Retina (tissue), 1 donor: Measurements from ENCODE around the gene CTBP2.

ENCODE experiments used
- DNase-seq: peaks from one replicate; pipeline ENCODE4 v3.0.0-alpha.2; 2016

The CTBP2 gene

GRCh38 chr10:125141150-125141859, 19.1 kb downstream of the CTBP2 start:
- no peak for DNase-seq

GRCh38 chr10:125140151-125140550, 20.2 kb downstream of the CTBP2 start:
- DNase-seq: no peak

- no peak for DNase-seq
Measured at GRCh38 chr10:125137601-125138438, 22.5 kb downstream of the CTBP2 start.

GRCh38 chr10:125136087-125136486, 24.3 kb downstream of the CTBP2 start:
- DNase-seq: no peak

- DNase-seq: no peak
Measured at GRCh38 chr10:125135771-125136035, 24.7 kb downstream of the CTBP2 start.

GRCh38 chr10:125134916-125135770, 25.2 kb downstream of the CTBP2 start:
- no peak for DNase-seq

- no peak for DNase-seq
Measured at GRCh38 chr10:125134483-125134848, 25.9 kb downstream of the CTBP2 start.

GRCh38 chr10:125133696-125134482, 26.5 kb downstream of the CTBP2 start:
- DNase-seq: peak; percentile 70

GRCh38 chr10:125132344-125132743, 28.0 kb downstream of the CTBP2 start:
- no peak for DNase-seq

- no peak for DNase-seq
Measured at GRCh38 chr10:125130916-125131315, 29.4 kb downstream of the CTBP2 start.

- DNase-seq: no peak
Measured at GRCh38 chr10:125130260-125130659, 30.1 kb downstream of the CTBP2 start.

- DNase-seq: no peak
Measured at GRCh38 chr10:125129076-125129458, 31.3 kb downstream of the CTBP2 start.

GRCh38 chr10:125128397-125129075, 31.8 kb downstream of the CTBP2 start:
- DNase-seq: no peak

- no peak for DNase-seq
Measured at GRCh38 chr10:125127986-125128385, 32.4 kb downstream of the CTBP2 start.

- DNase-seq: no peak
Measured at GRCh38 chr10:125127110-125127509, 33.3 kb downstream of the CTBP2 start.

GRCh38 chr10:125125951-125126735, 34.2 kb downstream of the CTBP2 start:
- no peak for DNase-seq

- DNase-seq: no peak
Measured at GRCh38 chr10:125124907-125125306, 35.5 kb downstream of the CTBP2 start.

GRCh38 chr10:125124115-125124487, 36.3 kb downstream of the CTBP2 start:
- no peak for DNase-seq

- no peak for DNase-seq
Measured at GRCh38 chr10:125123476-125124114, 36.8 kb downstream of the CTBP2 start.

- DNase-seq: no peak
Measured at GRCh38 chr10:125122566-125122965, 37.8 kb downstream of the CTBP2 start.

GRCh38 chr10:125121003-125121402, 39.4 kb downstream of the CTBP2 start:
- no peak for DNase-seq
